ENCODE measurements around the gene PXYLP1.

DNA sequence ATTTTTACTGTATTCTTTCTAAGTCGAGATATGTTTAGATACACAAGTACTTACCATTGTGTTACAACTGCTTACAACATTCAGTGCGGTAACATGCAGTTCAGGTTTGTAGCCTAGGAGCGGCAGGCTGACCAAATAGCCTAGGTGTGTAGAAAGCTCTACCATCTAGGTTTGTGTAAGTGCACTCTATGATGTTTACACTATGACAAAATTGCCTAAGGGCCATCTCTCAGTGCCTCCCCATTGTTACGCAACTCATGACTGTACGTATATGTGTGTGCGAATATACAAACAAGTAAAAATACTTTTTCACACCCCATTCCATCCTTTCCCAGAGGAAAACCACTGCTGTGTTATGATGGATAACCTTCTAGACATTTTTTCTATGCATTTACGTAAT is 44.3 kb downstream of the PXYLP1 start:
- TF ChIP-seq, protein P1, sequence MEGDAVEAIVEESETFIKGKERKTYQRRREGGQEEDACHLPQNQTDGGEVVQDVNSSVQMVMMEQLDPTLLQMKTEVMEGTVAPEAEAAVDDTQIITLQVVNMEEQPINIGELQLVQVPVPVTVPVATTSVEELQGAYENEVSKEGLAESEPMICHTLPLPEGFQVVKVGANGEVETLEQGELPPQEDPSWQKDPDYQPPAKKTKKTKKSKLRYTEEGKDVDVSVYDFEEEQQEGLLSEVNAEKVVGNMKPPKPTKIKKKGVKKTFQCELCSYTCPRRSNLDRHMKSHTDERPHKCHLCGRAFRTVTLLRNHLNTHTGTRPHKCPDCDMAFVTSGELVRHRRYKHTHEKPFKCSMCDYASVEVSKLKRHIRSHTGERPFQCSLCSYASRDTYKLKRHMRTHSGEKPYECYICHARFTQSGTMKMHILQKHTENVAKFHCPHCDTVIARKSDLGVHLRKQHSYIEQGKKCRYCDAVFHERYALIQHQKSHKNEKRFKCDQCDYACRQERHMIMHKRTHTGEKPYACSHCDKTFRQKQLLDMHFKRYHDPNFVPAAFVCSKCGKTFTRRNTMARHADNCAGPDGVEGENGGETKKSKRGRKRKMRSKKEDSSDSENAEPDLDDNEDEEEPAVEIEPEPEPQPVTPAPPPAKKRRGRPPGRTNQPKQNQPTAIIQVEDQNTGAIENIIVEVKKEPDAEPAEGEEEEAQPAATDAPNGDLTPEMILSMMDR (IDR thresholded peaks at IDR 0.05): no peak
- TF ChIP-seq POLR2A (IDR thresholded peaks at IDR 0.05) (no peak), POLR2AphosphoS5 (IDR thresholded peaks at IDR 0.05) (no peak)

Measured in prostate gland (tissue), 2 donors.